WI38 (cell line): ENCODE measurements around the gene CLEC19A.

Source experiments
- H3K4me3 ChIP-seq: 2 replicates; pipeline ENCODE4 v1.5.1; 2011; ENCODE audit warnings: low read depth, mild to moderate bottlenecking, control low read depth, low read length
- TF ChIP-seq, protein P1 (sequence below): IDR thresholded peaks from 2 replicates; pipeline ENCODE4 v1.5.1; 2012; ENCODE audit warnings: low read depth, mild to moderate bottlenecking, control low read depth, low read length

CLEC19A gene

DNA sequence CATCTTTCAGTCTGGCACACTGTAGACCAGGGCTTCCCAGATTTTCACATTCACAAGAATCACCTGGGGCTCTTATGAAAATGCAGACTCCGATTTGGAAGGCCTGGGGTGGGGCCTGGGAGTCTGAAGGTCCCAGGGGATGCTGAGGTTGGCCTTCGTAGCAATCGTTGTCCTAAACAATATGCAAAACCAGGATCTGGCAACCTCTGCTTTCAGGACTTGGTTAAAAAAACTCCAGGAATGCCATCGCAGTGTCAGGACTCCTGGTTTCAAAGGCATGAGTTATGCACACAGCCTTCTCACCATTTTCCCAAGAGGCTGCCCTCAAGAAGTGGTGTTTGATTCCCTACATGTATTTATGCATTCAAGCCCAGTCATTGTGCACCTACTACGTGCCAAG is 6.7 kb downstream of the CLEC19A start:
- TF ChIP-seq, protein P1, sequence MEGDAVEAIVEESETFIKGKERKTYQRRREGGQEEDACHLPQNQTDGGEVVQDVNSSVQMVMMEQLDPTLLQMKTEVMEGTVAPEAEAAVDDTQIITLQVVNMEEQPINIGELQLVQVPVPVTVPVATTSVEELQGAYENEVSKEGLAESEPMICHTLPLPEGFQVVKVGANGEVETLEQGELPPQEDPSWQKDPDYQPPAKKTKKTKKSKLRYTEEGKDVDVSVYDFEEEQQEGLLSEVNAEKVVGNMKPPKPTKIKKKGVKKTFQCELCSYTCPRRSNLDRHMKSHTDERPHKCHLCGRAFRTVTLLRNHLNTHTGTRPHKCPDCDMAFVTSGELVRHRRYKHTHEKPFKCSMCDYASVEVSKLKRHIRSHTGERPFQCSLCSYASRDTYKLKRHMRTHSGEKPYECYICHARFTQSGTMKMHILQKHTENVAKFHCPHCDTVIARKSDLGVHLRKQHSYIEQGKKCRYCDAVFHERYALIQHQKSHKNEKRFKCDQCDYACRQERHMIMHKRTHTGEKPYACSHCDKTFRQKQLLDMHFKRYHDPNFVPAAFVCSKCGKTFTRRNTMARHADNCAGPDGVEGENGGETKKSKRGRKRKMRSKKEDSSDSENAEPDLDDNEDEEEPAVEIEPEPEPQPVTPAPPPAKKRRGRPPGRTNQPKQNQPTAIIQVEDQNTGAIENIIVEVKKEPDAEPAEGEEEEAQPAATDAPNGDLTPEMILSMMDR: no peak
- no peak overlapping the region for H3K4me3 ChIP-seq

DNA sequence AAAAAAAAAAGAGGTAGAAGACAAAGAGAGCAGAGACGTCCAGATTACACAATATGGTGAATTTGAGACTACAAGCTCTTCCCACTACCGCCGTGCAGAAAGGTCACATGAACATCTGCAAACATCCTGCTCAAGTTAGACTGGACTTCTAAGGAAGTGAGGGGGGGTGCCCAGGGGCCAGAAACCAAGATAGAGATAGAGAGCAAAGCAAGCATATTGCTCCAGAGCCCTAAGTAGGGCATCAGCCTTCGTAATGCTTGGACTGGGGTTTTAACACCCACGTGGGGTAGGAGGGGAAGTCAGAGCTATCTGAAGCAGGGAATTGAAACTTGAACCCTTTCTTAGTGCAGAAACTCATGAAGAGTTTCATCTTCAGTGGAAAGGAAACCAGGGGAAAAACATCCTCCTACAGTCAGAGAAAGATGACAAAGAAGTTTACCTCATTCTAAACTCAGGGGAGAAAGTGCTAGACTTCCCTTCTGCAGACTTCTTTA is 8.7 kb downstream of the CLEC19A start:
- H3K4me3 ChIP-seq: no peak overlapping the region
- TF ChIP-seq, protein P1: no peak

DNA sequence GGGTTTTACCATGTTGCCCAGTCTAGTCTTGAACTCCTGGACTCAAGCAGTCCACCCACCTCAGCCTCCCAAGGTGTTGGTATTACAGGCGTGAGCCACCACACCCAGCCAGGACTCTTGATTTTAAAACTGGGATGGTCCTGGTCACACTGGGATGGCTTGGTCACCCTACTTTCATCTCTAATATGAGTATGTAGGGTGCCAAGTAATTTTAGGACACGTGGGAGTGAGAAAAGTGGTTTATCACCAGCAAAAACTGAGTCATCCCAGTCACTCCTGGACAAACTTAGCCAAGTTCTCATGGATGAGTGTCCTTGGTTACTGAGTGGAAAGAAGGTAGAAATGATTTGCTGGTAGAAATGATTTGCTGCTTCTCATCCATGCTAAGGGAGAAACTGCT is 9.9 kb downstream of the CLEC19A start:
- no peak overlapping the region for H3K4me3 ChIP-seq
- TF ChIP-seq, protein P1: no peak

DNA sequence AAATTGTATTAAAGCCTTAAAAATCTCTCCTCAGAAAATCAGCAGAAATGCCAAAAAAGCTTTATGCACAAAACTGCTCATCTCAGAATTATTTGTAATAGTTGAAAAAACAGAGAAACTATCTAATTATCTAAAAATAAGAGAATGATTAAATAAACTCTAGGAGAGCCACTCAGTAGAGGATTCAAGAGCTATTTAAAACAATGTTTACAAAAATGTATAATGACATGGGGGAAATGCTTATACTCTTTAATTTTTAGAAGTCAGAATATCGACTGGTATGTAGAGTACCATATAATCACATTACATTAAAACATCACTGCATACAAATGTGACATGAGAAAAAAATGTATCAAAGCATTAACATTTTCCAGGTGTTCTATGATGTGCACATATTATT is 11.9 kb downstream of the CLEC19A start:
- TF ChIP-seq, protein P1: no peak
- H3K4me3 ChIP-seq: no peak overlapping the region

DNA sequence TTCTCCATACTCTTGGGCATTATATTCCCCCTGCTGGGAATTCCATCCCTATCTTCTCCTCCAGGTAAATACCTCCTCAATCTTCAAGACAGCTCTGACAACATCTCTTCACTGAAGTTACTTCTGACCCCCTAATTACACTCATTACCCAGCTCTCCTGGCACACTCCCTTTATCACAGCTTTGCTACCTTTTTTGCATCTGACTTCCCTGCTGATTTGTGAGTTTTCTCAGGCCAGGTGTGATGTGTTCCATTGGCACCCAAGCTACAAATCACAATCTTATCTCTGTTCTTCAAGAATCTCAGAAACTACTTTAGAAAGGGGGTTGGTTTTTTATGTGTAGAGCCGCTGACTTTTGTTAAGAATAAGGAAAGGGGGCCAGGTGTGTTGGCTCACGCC is 14.0 kb downstream of the CLEC19A start:
- H3K4me3 ChIP-seq: no peak overlapping the region
- TF ChIP-seq, protein P1: no peak

DNA sequence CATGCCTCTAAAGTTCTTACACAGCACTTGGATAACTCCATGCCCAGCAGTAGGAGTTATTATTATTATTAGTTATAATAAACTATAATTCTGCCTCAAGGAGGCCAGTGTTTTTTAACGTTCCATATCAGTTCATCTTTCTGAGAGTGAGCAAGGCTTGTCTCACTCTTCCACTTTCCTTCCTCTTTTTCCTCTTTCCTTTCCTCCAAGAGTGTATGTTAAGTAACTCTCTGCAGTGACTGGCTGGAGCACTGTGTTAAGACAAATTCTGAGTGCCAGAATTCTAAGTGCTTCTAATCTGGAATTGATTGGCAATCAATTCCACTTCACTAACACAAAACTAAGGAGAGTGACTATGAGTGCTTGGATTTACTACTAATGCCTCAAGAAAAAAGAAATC is 16.4 kb downstream of the CLEC19A start:
- TF ChIP-seq, protein P1: no peak
- H3K4me3 ChIP-seq: no peak overlapping the region

DNA sequence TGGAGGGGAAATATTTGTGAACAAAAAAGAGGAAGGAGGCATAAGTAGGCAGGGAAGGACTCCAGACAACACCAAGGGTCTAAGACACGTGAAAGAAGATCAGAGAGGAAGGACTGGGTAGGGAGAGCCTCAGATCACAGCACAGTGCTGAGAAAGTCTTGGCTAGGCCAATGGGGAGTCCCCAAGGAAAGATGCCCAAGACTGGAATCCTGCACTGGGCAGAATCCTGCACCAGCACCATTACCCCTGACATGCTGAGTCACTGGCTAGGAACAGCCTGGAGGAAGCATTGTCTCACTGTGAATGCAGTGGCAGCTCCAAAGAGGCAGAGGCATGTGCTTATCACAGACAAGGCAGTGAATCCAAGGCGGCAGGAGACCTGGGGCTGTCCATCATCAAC is 19.2 kb downstream of the CLEC19A start:
- TF ChIP-seq, protein P1: no peak
- no peak overlapping the region for H3K4me3 ChIP-seq
